GM06990 (cell line): Measurements from ENCODE around the gene TBC1D22B.
"Not testable (repeated sequence)": the region's sequence is repeated elsewhere in the genome, so short reads cannot be mapped to it uniquely, and the experiment has no call there.

Experiments used
- DNase-seq: peaks from one replicate; pipeline ENCODE4 v3.0.0-alpha.2; 2011; ENCODE audit not compliant: insufficient read length; ENCODE audit errors: extremely low read depth
- H3K27me3 ChIP-seq: replicated peaks from 2 replicates; pipeline ENCODE4 v1.6.0; 2011; ENCODE audit warnings: low read length; ENCODE audit not compliant: control insufficient read depth, insufficient read depth
- H3K36me3 ChIP-seq: 2 replicates; pipeline ENCODE4 v1.5.1; 2011; ENCODE audit warnings: low read length; ENCODE audit not compliant: control insufficient read depth, insufficient read depth
- H3K4me3 ChIP-seq: replicated peaks from 2 replicates; pipeline ENCODE4 v1.5.1; 2011; ENCODE audit warnings: low read depth, mild to moderate bottlenecking, control low read depth, low read length
- TF ChIP-seq, protein P1 (sequence below): IDR thresholded peaks from 2 replicates; pipeline ENCODE4 v1.5.1; 2011; ENCODE audit warnings: low read length, control low read depth, mild to moderate bottlenecking, inconsistent platforms; ENCODE audit not compliant: insufficient read depth, poor library complexity, severe bottlenecking

The TBC1D22B gene

GRCh38 chr6:37293426-37293825 lies 35.9 kb downstream of the TBC1D22B start:
- H3K27me3 ChIP-seq: no peaks in the 10 kb centered on the region
- peaks cover 8% of the 10 kb centered on the region for H3K36me3 ChIP-seq
- TF ChIP-seq, protein P1, sequence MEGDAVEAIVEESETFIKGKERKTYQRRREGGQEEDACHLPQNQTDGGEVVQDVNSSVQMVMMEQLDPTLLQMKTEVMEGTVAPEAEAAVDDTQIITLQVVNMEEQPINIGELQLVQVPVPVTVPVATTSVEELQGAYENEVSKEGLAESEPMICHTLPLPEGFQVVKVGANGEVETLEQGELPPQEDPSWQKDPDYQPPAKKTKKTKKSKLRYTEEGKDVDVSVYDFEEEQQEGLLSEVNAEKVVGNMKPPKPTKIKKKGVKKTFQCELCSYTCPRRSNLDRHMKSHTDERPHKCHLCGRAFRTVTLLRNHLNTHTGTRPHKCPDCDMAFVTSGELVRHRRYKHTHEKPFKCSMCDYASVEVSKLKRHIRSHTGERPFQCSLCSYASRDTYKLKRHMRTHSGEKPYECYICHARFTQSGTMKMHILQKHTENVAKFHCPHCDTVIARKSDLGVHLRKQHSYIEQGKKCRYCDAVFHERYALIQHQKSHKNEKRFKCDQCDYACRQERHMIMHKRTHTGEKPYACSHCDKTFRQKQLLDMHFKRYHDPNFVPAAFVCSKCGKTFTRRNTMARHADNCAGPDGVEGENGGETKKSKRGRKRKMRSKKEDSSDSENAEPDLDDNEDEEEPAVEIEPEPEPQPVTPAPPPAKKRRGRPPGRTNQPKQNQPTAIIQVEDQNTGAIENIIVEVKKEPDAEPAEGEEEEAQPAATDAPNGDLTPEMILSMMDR: no peak
- DNase-seq: no peak
- no peak overlapping the region for H3K4me3 ChIP-seq

DNA sequence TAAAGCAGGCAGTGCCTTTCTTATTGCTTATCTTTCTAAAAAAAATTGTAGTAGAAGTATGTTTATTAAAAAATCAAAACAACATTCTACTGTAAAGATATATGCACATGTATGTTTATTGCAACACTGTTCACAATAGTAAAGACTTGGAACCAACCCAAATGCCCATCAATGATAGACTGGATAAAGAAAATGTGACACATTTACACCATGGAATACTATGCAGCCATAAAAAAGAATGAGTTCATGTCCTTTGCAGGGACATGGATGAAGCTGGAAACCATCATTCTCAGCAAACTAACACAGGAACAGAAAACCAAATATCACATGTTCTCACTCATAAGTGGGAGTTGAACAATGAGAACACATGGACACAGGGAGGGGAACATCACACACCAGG lies 40.1 kb downstream of the TBC1D22B start:
- not testable (repeated sequence) for H3K36me3 ChIP-seq

GRCh38 chr6:37298958-37299357 lies 41.4 kb downstream of the TBC1D22B start:
- no peak for DNase-seq
- peaks cover 1% of the 10 kb centered on the region for H3K36me3 ChIP-seq

More for the DNA sequence above, 40.1 kb downstream of the TBC1D22B start:
- not testable (repeated sequence) for H3K4me3 ChIP-seq, DNase-seq, H3K27me3 ChIP-seq

DNA sequence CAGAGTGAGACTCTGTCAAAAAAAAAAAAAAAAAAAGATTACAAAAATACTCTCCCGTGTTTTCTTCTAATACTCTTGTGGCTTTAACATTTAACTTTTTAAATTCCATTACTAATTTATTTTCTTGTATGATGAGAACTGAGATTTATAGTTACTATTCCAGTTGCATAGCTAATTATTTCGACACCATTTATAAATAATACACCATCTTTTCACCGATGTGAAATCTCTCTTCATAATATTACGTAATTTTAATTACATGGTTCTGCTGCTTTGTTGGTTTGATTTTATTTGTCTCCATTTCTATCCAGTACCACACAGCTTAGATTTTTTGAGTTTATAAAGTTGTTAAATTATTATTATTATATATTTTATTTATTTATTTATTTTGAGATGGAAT lies 42.4 kb downstream of the TBC1D22B start:
- Histone ChIP-seq H3K4me3 (no peak overlapping the region), H3K36me3 (peaks cover 3% of the 10 kb centered on the region), H3K27me3 (no peaks in the 10 kb centered on the region)
- TF ChIP-seq, protein P1: no peak
- DNase-seq: no peak

More at GRCh38 chr6:37298958-37299357, 41.4 kb downstream of the TBC1D22B start:
- Histone ChIP-seq H3K4me3 (no peak overlapping the region), H3K27me3 (no peaks in the 10 kb centered on the region)
- TF ChIP-seq, protein P1: no peak

GRCh38 chr6:37302086-37302686 lies 44.6 kb downstream of the TBC1D22B start:
- TF ChIP-seq, protein P1: no peak
- Histone ChIP-seq H3K36me3 (peaks cover 2% of the 10 kb centered on the region), H3K4me3 (no peak overlapping the region), H3K27me3 (no peaks in the 10 kb centered on the region)
- no peak for DNase-seq

DNA sequence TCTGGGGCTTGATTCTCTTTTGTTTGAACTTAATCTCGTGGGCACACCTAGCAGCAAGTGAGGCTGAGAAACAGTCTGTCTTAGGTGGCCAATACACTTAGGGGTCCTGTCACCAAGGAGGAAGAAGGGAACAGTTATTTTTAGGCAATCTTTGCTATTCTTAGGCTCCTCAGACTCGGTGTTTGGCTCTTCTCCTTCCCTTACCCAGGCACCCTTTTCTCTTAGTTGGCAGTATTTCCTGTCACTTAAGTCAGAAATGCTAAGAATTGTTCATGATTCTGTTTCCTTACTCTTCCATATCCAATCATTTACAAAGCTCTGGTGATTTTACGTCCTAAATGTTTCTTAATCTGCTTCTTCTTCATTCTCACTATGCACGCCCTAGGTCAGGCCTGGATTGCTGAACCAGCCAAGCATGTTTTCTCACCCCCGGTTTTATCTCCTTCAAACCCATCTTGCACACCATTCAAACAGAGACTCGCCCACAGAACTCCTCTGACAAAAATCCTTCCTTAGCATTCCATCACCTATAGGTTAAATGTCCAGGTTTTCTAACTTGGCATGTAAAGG lies 45.6 kb downstream of the TBC1D22B start:
- Histone ChIP-seq H3K27me3 (no peaks in the 10 kb centered on the region), H3K4me3 (no peak overlapping the region), H3K36me3 (peaks cover 2% of the 10 kb centered on the region)
- no peak for DNase-seq
- TF ChIP-seq, protein P1: no peak
